Pancreas (tissue), 10 donors: ENCODE data around the gene CRYBA4. TPM values are rescaled to one million over a fixed set of nuclear protein-coding genes. Genes with fewer than 3 reads are reported as not detected.

Experiments used
- ATAC-seq, 4 donors: fragments of 200-7000 bp; cut with Tn5 transposase; one replicate each; pipeline versions ENCODE4 v1.8.0 to v1.9.1; 2020; ENCODE audit warnings: mild to moderate bottlenecking in 4 of 4, moderate library complexity in 4 of 4
- DNase-seq, 6 donors: peaks; one replicate each; pipeline ENCODE4 v3.0.0-alpha.2; 2020
- FAIRE-seq: peaks from 2 replicates; lab custom pipeline; 2012; peaks lifted over from hg19 to GRCh38; lab: Jason Lieb, UNC
- H3K27ac ChIP-seq, 4 donors: fragments of 200-600 bp; sonication (generic); 1 replicate in 3 of 4; 2 replicates in 1 of 4; pipeline versions ENCODE4 v1.5.0 to v1.8.0; 2020
- H3K27me3 ChIP-seq, 4 donors: fragments of 200-600 bp; one replicate each; pipeline ENCODE4 v1.8.0; 2021
- H3K36me3 ChIP-seq, 3 donors: fragments of 200-600 bp; sonication (generic) in 1 of 3; one replicate each; pipeline versions ENCODE4 v1.5.0 to v1.8.0; 2020 to 2021
- H3K4me1 ChIP-seq, 3 donors: fragments of 200-600 bp; one replicate each; pipeline ENCODE4 v1.8.0; 2021
- H3K4me3 ChIP-seq, 4 donors: fragments of 200-600 bp; sonication (generic) in 2 of 4; one replicate each; pipeline versions ENCODE4 v1.5.0 to v1.8.0; 2020 to 2021
- H3K9me3 ChIP-seq, 4 donors: fragments of 200-600 bp; one replicate each; pipeline ENCODE4 v1.8.0; 2021
- CTCF ChIP-seq, 4 donors: fragments of 200-600 bp; sonication (generic) in 3 of 4; IDR thresholded peaks; one replicate each; pipeline versions ENCODE4 v1.5.0 to v1.8.0; 2021; ENCODE audit warnings: antibody characterized with exemption in 4 of 4
- WGBS, 2 donors: extraction: QIAGEN DNeasy Blood & Tissue Kit; methylation state at CpG; one replicate each; pipeline ENCODE4 v1.1.7; 2013; 5-methylcytosine and 5-hydroxymethylcytosine counted together
- intact Hi-C, 3 donors: fragments of 100-400 bp; cut with DNase I; formaldehyde crosslinking; loops; one replicate each; pipeline versions ENCODE4 v1.11.1 to v1.14.2; 2022
- polyA plus RNA-seq, 2 donors: library from polyadenylated mRNA; stranded (reverse); fragments of 200-250 nt; gene quantifications; one replicate each; pipeline ENCODE4 v1.2.3, GENCODE V29; 2013
- total RNA-seq, 6 donors: library from RNA; stranded (reverse); fragmentation: NEBNext Ultra II Directional in 4 of 6; extraction: Animal tissue kit (Norgen Biotek cat#: 25700) in 4 of 6; gene quantifications; one replicate each; pipeline versions ENCODE4 v1.2.1 to v1.2.4, GENCODE V29; 2021 to 2023
- donor health status: healthy with polysubstance abuse.
- donor health status: DM: no; HTN: no; CAD: no; lungs with moderate emphysema.
- donor health status: DM: no; HTN: no; CAD: no.
- donor health status: control.
- donor health status: control.
- donor health status: Bipolar disorder and iron deficiency.
- donor health status: DM: yes; HTN: yes; CAD: no.
- donor health status: DM: no; HTN: no; CAD: no.
- donor health status: DM: no; HTN: no; CAD: no.
- donor health status: DM: yes; HTN: yes; CAD: no.

Gene CRYBA4
- total and polyA plus RNA-seq, 8 donors: 0.19 TPM; not detected in 7

GRCh38 chr22:26618455-26618854 lies 3.3 kb upstream of the CRYBA4 start:
- FAIRE-seq: no peak
- Histone ChIP-seq H3K4me1 (no peaks in the 10 kb centered on the region), H3K27ac (no peak overlapping the region), H3K4me3 (no peak overlapping the region), H3K27me3 (no peaks in the 10 kb centered on the region), H3K9me3 (no peaks in the 10 kb centered on the region), H3K36me3 (no peaks in the 10 kb centered on the region)
- DNase-seq: no peak
- TF ChIP-seq CTCF (IDR thresholded peaks at IDR 0.05): no peak
- 75 to 81% methylated on average over 8 of the region's 8 CpGs for WGBS, 2 donors
- no peak for ATAC-seq
- intact Hi-C loops: no loop called here

- TF ChIP-seq CTCF (IDR thresholded peaks at IDR 0.05): no peak
- FAIRE-seq: no peak
- Histone ChIP-seq H3K27me3 (no peaks in the 10 kb centered on the region), H3K4me3 (no peak overlapping the region), H3K4me1 (no peaks in the 10 kb centered on the region), H3K27ac (no peak overlapping the region), H3K9me3 (no peaks in the 10 kb centered on the region), H3K36me3 (no peaks in the 10 kb centered on the region)
- 63 to 69% methylated on average over 6 of the region's 6 CpGs for WGBS, 2 donors
- no peak for DNase-seq
- intact Hi-C loops: no loop called here
- ATAC-seq: no peak
Observed at GRCh38 chr22:26619510-26619909, 2.3 kb upstream of the CRYBA4 start.

GRCh38 chr22:26620197-26620596 lies 1.6 kb upstream of the CRYBA4 start:
- H3K36me3 ChIP-seq: no peaks in the 10 kb centered on the region
- no peak overlapping the region for H3K4me3 ChIP-seq
- H3K9me3 ChIP-seq: no peaks in the 10 kb centered on the region
- no peak overlapping the region for H3K27ac ChIP-seq
- DNase-seq (no peak), ATAC-seq (no peak), FAIRE-seq (no peak)
- whole genome bisulfite sequencing, 2 donors: 72 to 80% methylated on average over 2 of the region's 2 CpGs
- no peaks in the 10 kb centered on the region for H3K4me1 ChIP-seq
- intact Hi-C loops: no loop called here
- no peaks in the 10 kb centered on the region for H3K27me3 ChIP-seq
- no peak for TF ChIP-seq CTCF (IDR thresholded peaks at IDR 0.05)

- H3K36me3 ChIP-seq: no peaks in the 10 kb centered on the region
- no peak for TF ChIP-seq CTCF (IDR thresholded peaks at IDR 0.05)
- no peaks in the 10 kb centered on the region for H3K4me1 ChIP-seq
- no peak overlapping the region for H3K27ac ChIP-seq
- no peak overlapping the region for H3K4me3 ChIP-seq
- WGBS, 2 donors: 84 to 91% methylated on average over 1 of the region's 1 CpG
- ATAC-seq: no peak
- no peak for DNase-seq
- H3K27me3 ChIP-seq: no peaks in the 10 kb centered on the region
- FAIRE-seq: no peak
- intact Hi-C loops: no loop called here
- H3K9me3 ChIP-seq: no peaks in the 10 kb centered on the region
Observed at GRCh38 chr22:26623984-26624383, 2.2 kb downstream of the CRYBA4 start.

GRCh38 chr22:26624803-26625202 lies 3.0 kb downstream of the CRYBA4 start:
- no peak for TF ChIP-seq CTCF (IDR thresholded peaks at IDR 0.05)
- Histone ChIP-seq H3K27ac (no peak overlapping the region), H3K4me3 (no peak overlapping the region), H3K36me3 (no peaks in the 10 kb centered on the region), H3K4me1 (no peaks in the 10 kb centered on the region), H3K9me3 (no peaks in the 10 kb centered on the region), H3K27me3 (no peaks in the 10 kb centered on the region)
- WGBS, 2 donors: 77 to 81% methylated on average over 12 of the region's 12 CpGs
- no peak for DNase-seq
- intact Hi-C loops: no loop called here
- no peak for FAIRE-seq
- ATAC-seq: no peak
